Activated CD4-positive, alpha-beta memory T cell treated with anti-CD3 and anti-CD28 coated beads, Interleukin-2, amount 10 ng/mL, durations not matched to agents 7 days and 5 days (primary cell): ENCODE measurements around the gene ITPRID1. TPM values are rescaled to one million over a fixed set of nuclear protein-coding genes. Genes with fewer than 3 reads are reported as not detected.

Experiments used
- CTCF ChIA-PET: fragments of 350-600 bp; sonication (Branson Sonifier 250); formaldehyde crosslinking; loops from one replicate; lab custom pipeline; 2021; ENCODE audit warnings: antibody characterized with exemption, inconsistent platforms; lab: Charles Lee
- POLR2A ChIA-PET: fragments of 350-600 bp; sonication (Branson Sonifier 250); formaldehyde crosslinking; loops from one replicate; lab custom pipeline; 2021; ENCODE audit warnings: antibody characterized with exemption; lab: Charles Lee
- DNase-seq: peaks from one replicate; pipeline ENCODE4 v3.0.0-alpha.2; 2020
- H3K27ac Mint-ChIP-seq: one replicate; pipeline ENCODE4 v1.8.0; 2021; ENCODE audit warnings: mild to moderate bottlenecking, mixed read lengths
- H3K27me3 Mint-ChIP-seq: one replicate; pipeline ENCODE4 v1.8.0; 2021; ENCODE audit warnings: mixed read lengths
- H3K36me3 Mint-ChIP-seq: one replicate; pipeline ENCODE4 v1.8.0; 2021; ENCODE audit warnings: low read depth, mixed read lengths
- H3K4me1 Mint-ChIP-seq: one replicate; pipeline ENCODE4 v1.8.0; 2021; ENCODE audit warnings: mixed read lengths
- H3K4me3 Mint-ChIP-seq: one replicate; pipeline ENCODE4 v1.8.0; 2021; ENCODE audit warnings: mild to moderate bottlenecking, mixed read lengths
- H3K9me3 Mint-ChIP-seq: one replicate; pipeline ENCODE4 v1.8.0; 2021; ENCODE audit warnings: mixed read lengths
- total RNA-seq, 2 experiments: library from RNA; stranded (reverse); gene quantifications; one replicate each; pipeline ENCODE4 v1.2.3, GENCODE V29; 2021

ITPRID1 gene
- total RNA-seq, 2 experiments from 2014 or later = not detected

DNA sequence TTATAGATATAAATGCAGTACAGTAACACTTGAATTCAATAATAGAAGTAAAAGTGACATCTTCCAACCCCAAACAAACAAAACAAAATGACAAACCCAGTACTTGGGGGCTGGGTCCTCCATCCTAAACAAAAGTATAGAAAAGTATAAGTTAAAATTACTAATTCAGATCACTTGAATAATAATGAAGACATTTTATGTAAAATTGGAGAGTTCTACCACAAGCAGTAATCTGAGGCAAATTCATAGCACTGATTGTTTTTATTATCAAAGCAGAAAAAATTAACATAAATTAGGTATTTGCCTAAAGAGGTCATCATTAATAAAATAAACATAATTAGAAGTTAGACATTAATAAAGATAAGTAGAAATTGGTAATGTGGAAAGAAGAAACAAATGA, 81.5 kb downstream of the ITPRID1 start:
- H3K4me3 Mint-ChIP-seq = no peak overlapping the region
- H3K27ac Mint-ChIP-seq = no peak overlapping the region
- no peaks in the 10 kb centered on the region for H3K36me3 Mint-ChIP-seq
- no peaks in the 10 kb centered on the region for H3K27me3 Mint-ChIP-seq
- no peak for DNase-seq
- H3K4me1 Mint-ChIP-seq = no peaks in the 10 kb centered on the region
- ChIA-PET POLR2A (no interaction called here), CTCF (no interaction called here)
- peaks cover 4% of the 10 kb centered on the region for H3K9me3 Mint-ChIP-seq

DNA sequence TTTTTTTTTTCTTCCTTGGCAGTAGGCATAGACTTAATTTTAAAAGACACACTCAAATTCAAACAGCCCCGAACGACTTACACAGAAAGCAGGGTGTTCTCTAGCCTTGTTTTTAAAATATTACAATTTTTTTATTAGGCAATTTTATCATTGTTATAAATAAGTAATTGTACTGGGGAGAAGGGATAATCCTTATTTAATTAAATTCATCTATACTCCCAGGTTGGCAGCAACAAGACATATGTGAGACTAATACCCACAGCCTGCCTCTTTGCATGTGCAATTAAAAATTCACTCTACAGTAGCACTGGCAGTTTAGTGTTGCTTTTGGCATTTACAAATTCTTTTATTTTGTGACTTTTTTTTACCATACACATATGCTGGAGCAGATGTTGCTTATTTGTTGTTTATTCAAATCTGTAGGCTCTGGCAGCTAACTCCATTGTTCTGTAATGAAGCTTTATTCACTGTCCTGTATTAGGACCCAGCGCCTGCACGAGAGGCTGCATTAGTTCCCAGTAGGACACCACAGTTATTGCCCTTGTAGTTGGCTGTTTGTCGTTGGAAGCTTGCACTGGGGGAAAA, 88.2 kb downstream of the ITPRID1 start:
- CTCF ChIA-PET = no interaction called here

DNA sequence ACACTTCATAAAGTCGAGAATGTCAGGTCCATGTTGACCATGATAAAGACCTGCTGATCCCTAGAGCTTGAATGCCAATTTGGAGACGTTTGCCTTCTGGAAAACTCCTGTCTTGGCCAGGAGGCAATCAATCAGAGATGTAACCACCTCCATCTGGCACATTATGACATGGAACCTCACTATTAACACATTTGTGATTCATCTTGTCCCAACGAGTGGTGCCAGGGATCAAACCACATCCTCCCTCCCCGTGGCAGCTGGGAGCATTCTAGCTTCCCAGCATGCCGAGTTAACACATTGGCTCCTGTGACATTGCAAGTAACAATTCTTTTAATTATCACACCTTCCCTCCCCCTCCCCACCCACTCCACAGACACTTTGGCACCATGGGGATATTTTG, 89.2 kb downstream of the ITPRID1 start:
- Mint-ChIP-seq H3K36me3 (no peaks in the 10 kb centered on the region), H3K4me1 (no peaks in the 10 kb centered on the region), H3K27ac (no peak overlapping the region), H3K9me3 (peaks cover under 1% of the 10 kb centered on the region), H3K4me3 (no peak overlapping the region), H3K27me3 (no peaks in the 10 kb centered on the region)
- ChIA-PET POLR2A (no interaction called here), CTCF (no interaction called here)
- no peak for DNase-seq

More for the DNA sequence above, 88.2 kb downstream of the ITPRID1 start:
- no peaks in the 10 kb centered on the region for H3K27me3 Mint-ChIP-seq
- DNase-seq = no peak
- H3K4me1 Mint-ChIP-seq = no peaks in the 10 kb centered on the region
- H3K36me3 Mint-ChIP-seq = no peaks in the 10 kb centered on the region
- POLR2A ChIA-PET = no interaction called here
- H3K4me3 Mint-ChIP-seq = no peak overlapping the region
- no peak overlapping the region for H3K27ac Mint-ChIP-seq
- H3K9me3 Mint-ChIP-seq = peaks cover 4% of the 10 kb centered on the region

DNA sequence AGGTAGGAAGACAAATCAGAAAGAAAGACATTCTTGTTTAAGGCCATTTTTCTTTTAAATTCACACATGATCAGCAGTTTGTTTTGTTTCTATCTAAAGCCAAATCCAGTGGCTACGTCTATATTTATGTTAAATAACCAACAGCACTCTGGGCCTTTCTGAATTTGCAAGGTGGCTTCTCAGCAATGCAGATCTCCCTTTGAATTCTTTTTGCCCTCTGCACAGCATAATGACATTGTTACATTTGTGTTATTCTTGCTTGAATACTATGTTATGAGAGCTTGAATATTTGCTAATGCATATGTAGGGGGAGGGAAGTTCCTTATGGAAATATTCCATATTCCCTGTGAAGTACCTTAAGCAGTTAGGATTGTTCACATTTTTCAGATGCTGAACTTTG, 99.7 kb downstream of the ITPRID1 start:
- H3K27me3 Mint-ChIP-seq = no peaks in the 10 kb centered on the region
- POLR2A ChIA-PET = no interaction called here

DNA sequence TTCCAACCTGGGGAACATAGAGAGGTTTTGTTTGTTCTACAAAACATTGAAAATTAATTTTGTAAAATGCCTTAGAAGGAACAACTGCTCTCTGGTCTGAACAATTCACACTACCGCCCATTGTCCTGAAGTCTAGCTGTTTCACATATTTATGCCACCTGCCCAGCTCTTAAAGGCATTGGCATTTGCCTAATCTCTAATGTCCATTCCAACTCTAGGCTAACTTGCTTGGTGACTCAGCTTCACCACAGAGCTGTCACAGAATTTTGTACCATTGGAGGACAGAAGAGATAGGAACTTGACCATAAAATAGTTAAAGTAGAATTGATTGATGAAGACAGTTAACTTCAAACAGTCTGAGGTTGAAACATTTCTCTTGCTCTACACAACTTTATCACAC, 119.6 kb downstream of the ITPRID1 start:
- CTCF ChIA-PET = interaction anchor here (1.2 kb wide), 1 partner anchor 499 kb away, joined by 6 read pairs; no protein-coding TSS in a partner anchor
- H3K27ac Mint-ChIP-seq = no peak overlapping the region

More for the DNA sequence above, 99.7 kb downstream of the ITPRID1 start:
- CTCF ChIA-PET = no interaction called here
- no peak overlapping the region for H3K4me3 Mint-ChIP-seq
- no peak overlapping the region for H3K27ac Mint-ChIP-seq
- H3K9me3 Mint-ChIP-seq = no peaks in the 10 kb centered on the region
- H3K36me3 Mint-ChIP-seq = no peaks in the 10 kb centered on the region
- no peak for DNase-seq
- no peaks in the 10 kb centered on the region for H3K4me1 Mint-ChIP-seq

DNA sequence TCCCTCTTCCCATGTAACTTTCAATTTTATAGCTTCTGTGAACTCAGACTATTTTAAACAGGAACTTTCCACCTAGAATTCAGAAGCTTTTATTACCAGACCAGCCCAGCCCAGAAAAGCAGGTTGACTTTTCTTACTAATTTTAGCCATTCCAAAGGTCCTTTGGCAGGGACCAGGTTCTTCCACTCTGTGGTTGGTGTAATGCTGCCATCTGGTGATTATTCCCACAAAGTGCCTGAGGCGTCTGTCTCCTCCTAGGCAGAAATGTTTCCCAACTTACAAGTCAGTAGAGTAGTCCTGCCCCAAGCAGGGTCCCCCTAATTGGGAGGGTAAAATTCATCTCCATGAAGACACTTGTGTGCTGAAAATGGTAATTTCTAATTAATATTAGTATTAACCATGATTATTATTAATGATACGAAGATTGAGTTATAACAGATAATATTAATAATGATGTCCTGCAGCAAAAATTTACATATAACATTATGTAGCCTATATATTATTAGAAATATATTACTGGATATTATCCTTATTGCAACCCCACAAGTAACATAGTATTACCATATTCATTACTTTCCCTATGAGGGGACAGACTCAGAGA, 120.1 kb downstream of the ITPRID1 start:
- Mint-ChIP-seq H3K4me1 (no peaks in the 10 kb centered on the region), H3K9me3 (no peaks in the 10 kb centered on the region), H3K4me3 (no peak overlapping the region), H3K27me3 (no peaks in the 10 kb centered on the region), H3K36me3 (no peaks in the 10 kb centered on the region), H3K27ac (no peak overlapping the region)
- ChIA-PET CTCF (interaction anchor here (1.2 kb wide), 1 partner anchor 500 kb away, joined by 6 read pairs; no protein-coding TSS in a partner anchor), POLR2A (no interaction called here)
- DNase-seq = no peak

More for the DNA sequence above, 119.6 kb downstream of the ITPRID1 start:
- Mint-ChIP-seq H3K27me3 (no peaks in the 10 kb centered on the region), H3K4me3 (no peak overlapping the region), H3K4me1 (no peaks in the 10 kb centered on the region), H3K36me3 (no peaks in the 10 kb centered on the region), H3K9me3 (no peaks in the 10 kb centered on the region)
- no peak for DNase-seq
- POLR2A ChIA-PET = no interaction called here

DNA sequence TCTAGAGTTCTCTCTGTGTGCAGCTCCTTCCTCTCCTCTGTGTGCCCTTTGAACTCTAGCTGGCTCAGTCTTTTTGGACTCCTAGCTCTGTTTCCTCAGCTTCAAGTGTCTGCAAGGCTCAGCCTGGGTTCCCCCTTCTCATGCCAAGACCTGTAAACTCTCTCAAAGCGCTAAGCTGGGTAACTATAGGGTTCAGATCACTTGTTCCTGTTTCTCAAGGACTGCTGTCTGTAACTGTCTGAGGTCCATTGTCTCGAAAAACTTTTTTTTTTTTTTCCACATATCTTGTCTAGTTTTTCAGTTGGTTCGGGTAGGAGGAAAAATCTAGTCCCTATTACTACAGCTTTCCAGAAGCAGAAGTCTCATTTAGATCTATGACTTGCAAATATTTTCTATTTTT, 126.5 kb downstream of the ITPRID1 start:
- no peaks in the 10 kb centered on the region for H3K4me1 Mint-ChIP-seq

DNA sequence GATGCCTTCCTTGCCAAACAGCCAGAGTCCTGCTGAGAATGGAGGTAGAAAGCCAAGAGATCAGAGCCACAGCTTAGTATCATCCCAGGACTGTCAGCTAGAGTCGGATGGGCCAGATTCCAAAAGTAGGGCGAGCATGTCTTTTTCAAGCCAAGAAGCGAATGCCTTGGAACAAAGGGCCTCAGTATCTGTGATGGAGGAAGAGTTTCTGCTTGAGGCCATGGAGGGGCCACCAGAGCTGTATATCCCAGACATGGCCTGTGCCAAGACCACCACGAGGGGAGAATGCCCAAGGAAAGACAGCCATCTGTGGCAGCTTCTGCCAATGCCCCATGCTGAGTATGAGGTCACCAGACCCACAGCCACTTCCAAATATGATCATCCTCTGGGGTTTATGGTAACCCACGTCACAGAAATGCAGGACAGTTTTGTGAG, 128.8 kb downstream of the ITPRID1 start:
- ChIA-PET CTCF (no interaction called here), POLR2A (no interaction called here)
- Mint-ChIP-seq H3K4me3 (no peak overlapping the region), H3K4me1 (no peaks in the 10 kb centered on the region), H3K27me3 (no peaks in the 10 kb centered on the region), H3K36me3 (no peaks in the 10 kb centered on the region), H3K9me3 (peaks cover 2% of the 10 kb centered on the region), H3K27ac (no peak overlapping the region)
- DNase-seq = no peak

More for the DNA sequence above, 126.5 kb downstream of the ITPRID1 start:
- POLR2A ChIA-PET = no interaction called here
- Mint-ChIP-seq H3K4me3 (no peak overlapping the region), H3K36me3 (no peaks in the 10 kb centered on the region), H3K27me3 (no peaks in the 10 kb centered on the region), H3K27ac (no peak overlapping the region), H3K9me3 (no peaks in the 10 kb centered on the region)
- DNase-seq = no peak
- CTCF ChIA-PET = no interaction called here

DNA sequence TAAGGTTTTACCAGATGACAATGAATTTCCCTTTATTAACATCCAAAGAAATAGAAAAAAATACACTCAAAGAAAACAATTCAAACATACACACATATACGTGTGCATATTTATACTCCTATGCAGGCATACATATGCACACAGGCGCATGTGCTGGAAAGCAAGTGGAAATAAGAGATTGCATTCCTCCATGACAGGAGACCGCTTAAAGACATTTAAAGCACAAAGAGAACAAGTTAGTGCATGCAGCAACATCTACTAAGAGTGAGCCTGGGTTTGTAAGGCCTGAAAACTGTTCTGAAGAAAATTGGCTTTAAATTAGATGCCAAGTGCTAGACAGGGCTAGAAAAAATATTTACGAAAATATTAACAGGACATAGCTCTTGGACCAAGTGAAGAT, 133.1 kb downstream of the ITPRID1 start:
- ChIA-PET CTCF (no interaction called here), POLR2A (no interaction called here)
- H3K36me3 Mint-ChIP-seq = no peaks in the 10 kb centered on the region
- peaks cover 2% of the 10 kb centered on the region for H3K9me3 Mint-ChIP-seq
- no peaks in the 10 kb centered on the region for H3K27me3 Mint-ChIP-seq
- H3K4me3 Mint-ChIP-seq = no peak overlapping the region
- no peak for DNase-seq
- no peak overlapping the region for H3K27ac Mint-ChIP-seq
- no peaks in the 10 kb centered on the region for H3K4me1 Mint-ChIP-seq

DNA sequence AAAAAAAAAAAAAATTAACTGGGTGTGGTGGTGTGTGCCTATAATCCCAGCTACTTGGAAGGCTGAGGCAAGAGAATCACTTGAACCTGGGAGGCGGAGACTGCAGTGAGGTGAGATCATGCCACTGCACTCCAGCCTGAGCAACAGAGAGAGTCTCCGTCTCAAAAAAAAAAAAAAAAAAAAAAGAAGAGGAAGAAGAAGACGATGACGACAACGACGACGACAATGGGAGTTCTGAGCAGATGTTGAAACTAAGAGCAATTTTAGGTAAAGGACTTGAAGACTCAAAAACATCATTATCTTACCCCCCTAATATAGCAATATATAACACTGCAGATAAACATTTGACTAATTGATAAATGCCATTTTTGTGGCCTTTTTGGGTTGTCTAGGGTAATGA, 133.6 kb downstream of the ITPRID1 start:
- ChIA-PET POLR2A (no interaction called here), CTCF (no interaction called here)
- H3K4me1 Mint-ChIP-seq = no peaks in the 10 kb centered on the region
- H3K36me3 Mint-ChIP-seq = no peaks in the 10 kb centered on the region
- DNase-seq = no peak
- H3K4me3 Mint-ChIP-seq = no peak overlapping the region
- H3K27ac Mint-ChIP-seq = no peak overlapping the region
- no peaks in the 10 kb centered on the region for H3K27me3 Mint-ChIP-seq
- peaks cover 2% of the 10 kb centered on the region for H3K9me3 Mint-ChIP-seq

DNA sequence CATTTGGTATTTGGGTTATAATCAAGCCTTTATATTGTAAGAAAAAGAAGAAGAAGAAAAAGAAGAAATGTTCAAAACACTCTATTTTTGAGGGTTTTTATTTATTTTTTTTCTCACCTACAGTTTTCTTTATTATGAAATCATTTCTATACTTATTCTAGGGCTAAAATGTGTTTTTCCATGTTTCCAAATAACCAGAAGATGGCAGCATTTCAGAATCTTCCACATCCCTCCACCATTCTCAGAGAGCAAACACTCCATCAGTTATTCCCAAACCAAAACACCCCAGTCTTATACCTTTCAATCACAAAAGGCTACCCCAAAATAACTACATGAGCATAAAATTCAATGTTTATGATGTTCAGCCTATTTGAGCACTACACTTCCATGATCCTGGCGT, 134.4 kb downstream of the ITPRID1 start:
- POLR2A ChIA-PET = no interaction called here
- H3K27me3 Mint-ChIP-seq = no peaks in the 10 kb centered on the region
- no peaks in the 10 kb centered on the region for H3K36me3 Mint-ChIP-seq
- no peak for DNase-seq
- H3K27ac Mint-ChIP-seq = no peak overlapping the region
- H3K4me1 Mint-ChIP-seq = no peaks in the 10 kb centered on the region
- CTCF ChIA-PET = no interaction called here
- H3K4me3 Mint-ChIP-seq = no peak overlapping the region
- peaks cover 2% of the 10 kb centered on the region for H3K9me3 Mint-ChIP-seq

DNA sequence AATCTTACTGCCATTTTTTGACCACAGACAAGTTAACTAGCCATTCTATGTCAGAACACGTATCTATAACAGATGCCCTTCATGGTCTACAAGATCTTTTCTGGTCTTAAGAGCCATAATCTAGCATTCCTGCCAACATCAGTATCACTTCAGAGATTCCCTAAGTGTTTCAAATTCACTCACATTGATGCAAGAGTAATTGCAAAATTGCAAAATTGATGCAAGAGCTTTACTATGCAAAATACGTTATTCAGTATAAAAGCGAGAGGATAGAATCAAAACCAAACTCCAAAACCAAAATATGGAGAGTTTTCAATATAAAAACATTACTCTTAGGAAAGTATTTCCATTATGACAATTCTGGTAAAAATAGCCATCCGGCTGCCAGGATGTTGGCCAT, 135.0 kb downstream of the ITPRID1 start:
- H3K4me1 Mint-ChIP-seq = no peaks in the 10 kb centered on the region
- H3K36me3 Mint-ChIP-seq = no peaks in the 10 kb centered on the region
- CTCF ChIA-PET = no interaction called here
- H3K9me3 Mint-ChIP-seq = peaks cover 2% of the 10 kb centered on the region
- no peaks in the 10 kb centered on the region for H3K27me3 Mint-ChIP-seq
- POLR2A ChIA-PET = no interaction called here
- DNase-seq = no peak
- H3K27ac Mint-ChIP-seq = no peak overlapping the region
- H3K4me3 Mint-ChIP-seq = no peak overlapping the region

DNA sequence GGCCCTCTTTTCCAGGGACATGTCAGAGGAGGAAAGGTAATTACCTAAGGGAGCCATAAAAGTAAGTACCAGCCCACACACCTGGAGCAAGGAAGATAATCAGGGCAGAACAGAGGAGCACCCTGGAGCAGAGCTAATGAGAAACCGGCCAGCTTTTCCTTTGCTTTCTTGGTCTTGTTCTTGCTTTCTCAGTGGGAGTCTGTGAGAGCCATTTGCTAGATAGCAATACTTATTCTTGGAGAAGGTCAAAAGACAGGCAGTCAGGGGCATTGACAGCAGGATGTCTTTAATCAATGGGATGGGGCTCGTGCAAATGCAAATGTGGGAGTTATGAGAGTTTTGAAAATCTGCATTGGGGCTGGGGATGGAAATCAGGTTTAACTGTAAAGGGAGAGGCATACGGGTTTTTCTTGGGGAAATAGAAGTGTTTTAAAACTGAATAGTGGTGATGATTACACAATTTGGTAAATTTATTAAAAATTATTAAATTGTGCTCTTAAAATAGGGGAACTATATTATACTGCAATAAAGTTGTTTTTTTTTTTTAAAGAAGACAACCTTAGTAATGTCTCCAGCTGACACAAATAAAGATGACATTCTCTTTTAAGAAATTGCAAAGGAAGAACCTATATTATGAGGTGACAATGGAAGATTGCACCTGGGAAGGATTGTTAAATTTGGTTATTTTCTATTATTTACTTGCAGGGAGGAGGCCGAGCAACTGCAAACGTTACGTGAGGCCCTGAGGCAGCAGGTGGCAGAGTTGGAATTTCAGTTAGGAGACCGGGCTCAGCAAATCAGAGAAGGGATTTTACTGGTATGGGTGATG, 137.6 kb downstream of the ITPRID1 start:
- H3K27me3 Mint-ChIP-seq = no peaks in the 10 kb centered on the region
- DNase-seq = no peak
- H3K4me1 Mint-ChIP-seq = no peaks in the 10 kb centered on the region
- ChIA-PET POLR2A (no interaction called here), CTCF (no interaction called here)
- H3K27ac Mint-ChIP-seq = no peak overlapping the region
- no peak overlapping the region for H3K4me3 Mint-ChIP-seq
- peaks cover 1% of the 10 kb centered on the region for H3K9me3 Mint-ChIP-seq
- no peaks in the 10 kb centered on the region for H3K36me3 Mint-ChIP-seq
